ENCODE measurements around the gene BCL7C.

BCL7C gene

GRCh38 chr16:30885196-30885595, 8.7 kb downstream of the BCL7C start:
- DNase-seq: no peak
- no peak for TF ChIP-seq EZH2phosphoT487 (IDR thresholded peaks at IDR 0.05; ENCODE audit: low read length)
- no peak for TF ChIP-seq EZH2 (optimal IDR thresholded peaks at IDR 0.05; ENCODE audit: low read depth, low read length)
- no peak for TF ChIP-seq CTCF (IDR thresholded peaks at IDR 0.05; ENCODE audit: low read length)
- H3K4me2 ChIP-seq (ENCODE audit: low read depth, low read length): no peak overlapping the region
- no peaks in the 10 kb centered on the region for H3K79me2 ChIP-seq (ENCODE audit: low read length)
- no peaks in the 10 kb centered on the region for H3K9me2 ChIP-seq (replicated peaks; ENCODE audit: insufficient read depth, low read length)
- no peak overlapping the region for H2AFZ ChIP-seq (ENCODE audit: low read length)
- no peaks in the 10 kb centered on the region for H3K4me1 ChIP-seq (ENCODE audit: low read length)
- H3K4me3 ChIP-seq (ENCODE audit: low read length): no peak overlapping the region
- H3K27me3 ChIP-seq (replicated peaks; ENCODE audit: insufficient read depth, low read length): no peaks in the 10 kb centered on the region
- no peaks in the 10 kb centered on the region for H3K36me3 ChIP-seq (replicated peaks; ENCODE audit: insufficient read depth, low read length)
- no peaks in the 10 kb centered on the region for H4K20me1 ChIP-seq (ENCODE audit: insufficient read depth, low read length)
- no peak overlapping the region for H3K27ac ChIP-seq (ENCODE audit: low read length)
- H3K9me3 ChIP-seq (replicated peaks; ENCODE audit: insufficient read depth, low read length): no peaks in the 10 kb centered on the region
- no peak overlapping the region for H3K9ac ChIP-seq (ENCODE audit: low read length)
- no peaks in the 10 kb centered on the region for H3F3A ChIP-seq (ENCODE audit: insufficient read depth, low read length)

GRCh38 chr16:30884760-30885159, 9.1 kb downstream of the BCL7C start:
- Histone ChIP-seq H3K9me3 (replicated peaks; ENCODE audit: insufficient read depth, low read length) (no peaks in the 10 kb centered on the region), H3K27me3 (replicated peaks; ENCODE audit: insufficient read depth, low read length) (no peaks in the 10 kb centered on the region), H4K20me1 (ENCODE audit: insufficient read depth, low read length) (no peaks in the 10 kb centered on the region), H3K4me2 (ENCODE audit: low read depth, low read length) (no peak overlapping the region), H3K79me2 (ENCODE audit: low read length) (no peaks in the 10 kb centered on the region), H3K4me1 (ENCODE audit: low read length) (no peaks in the 10 kb centered on the region), H3K9me2 (replicated peaks; ENCODE audit: insufficient read depth, low read length) (no peaks in the 10 kb centered on the region), H3K36me3 (replicated peaks; ENCODE audit: insufficient read depth, low read length) (no peaks in the 10 kb centered on the region), H3F3A (ENCODE audit: insufficient read depth, low read length) (no peaks in the 10 kb centered on the region), H3K9ac (ENCODE audit: low read length) (no peak overlapping the region), H3K4me3 (ENCODE audit: low read length) (no peak overlapping the region), H3K27ac (ENCODE audit: low read length) (no peak overlapping the region), H2AFZ (ENCODE audit: low read length) (no peak overlapping the region)
- no peak for TF ChIP-seq CTCF (IDR thresholded peaks at IDR 0.05; ENCODE audit: low read length)
- no peak for TF ChIP-seq EZH2 (optimal IDR thresholded peaks at IDR 0.05; ENCODE audit: low read depth, low read length)
- TF ChIP-seq EZH2phosphoT487 (IDR thresholded peaks at IDR 0.05; ENCODE audit: low read length): no peak
- no peak for DNase-seq

- Histone ChIP-seq H3K9me3 (replicated peaks; ENCODE audit: insufficient read depth, low read length) (no peaks in the 10 kb centered on the region), H3K36me3 (replicated peaks; ENCODE audit: insufficient read depth, low read length) (no peaks in the 10 kb centered on the region), H3K9me2 (replicated peaks; ENCODE audit: insufficient read depth, low read length) (no peaks in the 10 kb centered on the region), H3K27me3 (replicated peaks; ENCODE audit: insufficient read depth, low read length) (no peaks in the 10 kb centered on the region), H3K4me1 (ENCODE audit: low read length) (no peaks in the 10 kb centered on the region), H4K20me1 (ENCODE audit: insufficient read depth, low read length) (no peaks in the 10 kb centered on the region), H3K4me3 (ENCODE audit: low read length) (no peak overlapping the region), H3K4me2 (ENCODE audit: low read depth, low read length) (no peak overlapping the region), H3K79me2 (ENCODE audit: low read length) (peaks cover 4% of the 10 kb centered on the region; the same call in 1 of the 2 replicates), H2AFZ (ENCODE audit: low read length) (no peak overlapping the region), H3F3A (ENCODE audit: insufficient read depth, low read length) (no peaks in the 10 kb centered on the region), H3K9ac (ENCODE audit: low read length) (no peak overlapping the region), H3K27ac (ENCODE audit: low read length) (no peak overlapping the region)
- DNase-seq: no peak
- TF ChIP-seq CTCF (IDR thresholded peaks at IDR 0.05; ENCODE audit: low read length) (no peak), EZH2 (optimal IDR thresholded peaks at IDR 0.05; ENCODE audit: low read depth, low read length) (no peak), EZH2phosphoT487 (IDR thresholded peaks at IDR 0.05; ENCODE audit: low read length) (no peak)
These were observed 11.2 kb downstream of the BCL7C start for GRCh38 chr16:30882429-30883310.

Measured in MM.1S (cell line).